ENCODE results near the gene VTI1A. TPM values are rescaled to one million over a fixed set of nuclear protein-coding genes. Genes with fewer than 3 reads are reported as not detected.

Gene VTI1A
- total and polyA plus RNA-seq, 2 experiments from 2014 or later, result 26.8 to 31.0 TPM

GRCh38 chr10:112618814-112619213 lies 171.8 kb downstream of the VTI1A start:
- Histone ChIP-seq H3K4me3 (no peak overlapping the region), H3K9me2 (ENCODE audit: insufficient read depth) (no peaks in the 10 kb centered on the region), H3K4me1 (ENCODE audit: insufficient read depth) (no peaks in the 10 kb centered on the region), H3K36me3 (ENCODE audit: insufficient read depth) (no peaks in the 10 kb centered on the region), H4K20me1 (replicated peaks; ENCODE audit: insufficient read depth) (no peaks in the 10 kb centered on the region), H2AFZ (no peak overlapping the region), H3K4me2 (no peak overlapping the region), H3K79me2 (replicated peaks; ENCODE audit: insufficient read depth) (no peaks in the 10 kb centered on the region), H3K27me3 (ENCODE audit: insufficient read depth) (no peaks in the 10 kb centered on the region), H3K27ac (ENCODE audit: low read depth) (no peak overlapping the region), H3F3A (replicated peaks; ENCODE audit: low read depth) (no peaks in the 10 kb centered on the region)
- ATAC-seq (no peak), DNase-seq (ENCODE audit: low spot score) (no peak)
- Mint-ChIP-seq H3K27me3 (ENCODE audit: insufficient read depth, low read depth, poor library complexity) (no peaks in the 10 kb centered on the region), H3K36me3 (ENCODE audit: low read depth) (peaks cover 10% of the 10 kb centered on the region), H3K4me3 (no peak overlapping the region), H3K27ac (no peak overlapping the region), H3K9me3 (peaks cover 12% of the 10 kb centered on the region), H3K4me1 (peaks cover 4% of the 10 kb centered on the region; the same call in 1 of the 3 replicates)
- TF ChIP-seq NANOG (IDR thresholded peaks at IDR 0.05; ENCODE audit: borderline replicate concordance), result no peak
- TF ChIP-seq EZH2phosphoT487 (IDR thresholded peaks at IDR 0.05; ENCODE audit: unreplicated experiment), result no peak
- TF ChIP-seq JUNB (IDR thresholded peaks at IDR 0.05; ENCODE audit: unreplicated experiment), result no peak

- Histone ChIP-seq H3K27ac (ENCODE audit: low read depth) (no peak overlapping the region), H3K79me2 (replicated peaks; ENCODE audit: insufficient read depth) (no peaks in the 10 kb centered on the region), H4K20me1 (replicated peaks; ENCODE audit: insufficient read depth) (no peaks in the 10 kb centered on the region), H3F3A (replicated peaks; ENCODE audit: low read depth) (no peaks in the 10 kb centered on the region), H3K4me1 (ENCODE audit: insufficient read depth) (no peaks in the 10 kb centered on the region), H3K9me2 (ENCODE audit: insufficient read depth) (no peaks in the 10 kb centered on the region), H3K36me3 (ENCODE audit: insufficient read depth) (no peaks in the 10 kb centered on the region), H3K27me3 (ENCODE audit: insufficient read depth) (no peaks in the 10 kb centered on the region), H3K4me2 (no peak overlapping the region), H3K4me3 (no peak overlapping the region), H2AFZ (no peak overlapping the region)
- Mint-ChIP-seq H3K4me3 (no peak overlapping the region), H3K27ac (peak overlapping the region; percentile 14; the same call in 1 of the 2 replicates), H3K4me1 (peaks cover 4% of the 10 kb centered on the region; the same call in 1 of the 3 replicates), H3K36me3 (ENCODE audit: low read depth) (peaks cover 10% of the 10 kb centered on the region), H3K27me3 (ENCODE audit: insufficient read depth, low read depth, poor library complexity) (no peaks in the 10 kb centered on the region), H3K9me3 (peaks cover 12% of the 10 kb centered on the region)
- DNase-seq (ENCODE audit: low spot score), result no peak
- no peak for ATAC-seq
- TF ChIP-seq NANOG (IDR thresholded peaks at IDR 0.05; ENCODE audit: borderline replicate concordance), result no peak
- TF ChIP-seq ZNF331 (CRISPR knock-in tag; IDR thresholded peaks at IDR 0.05; ENCODE audit: low read depth), result no peak
- no peak for TF ChIP-seq REST (IDR thresholded peaks at IDR 0.05; ENCODE audit: unreplicated experiment)
- TF ChIP-seq CREB1 (CRISPR knock-in tag; IDR thresholded peaks at IDR 0.05; ENCODE audit: low read depth), result no peak
- TF ChIP-seq, protein P1, sequence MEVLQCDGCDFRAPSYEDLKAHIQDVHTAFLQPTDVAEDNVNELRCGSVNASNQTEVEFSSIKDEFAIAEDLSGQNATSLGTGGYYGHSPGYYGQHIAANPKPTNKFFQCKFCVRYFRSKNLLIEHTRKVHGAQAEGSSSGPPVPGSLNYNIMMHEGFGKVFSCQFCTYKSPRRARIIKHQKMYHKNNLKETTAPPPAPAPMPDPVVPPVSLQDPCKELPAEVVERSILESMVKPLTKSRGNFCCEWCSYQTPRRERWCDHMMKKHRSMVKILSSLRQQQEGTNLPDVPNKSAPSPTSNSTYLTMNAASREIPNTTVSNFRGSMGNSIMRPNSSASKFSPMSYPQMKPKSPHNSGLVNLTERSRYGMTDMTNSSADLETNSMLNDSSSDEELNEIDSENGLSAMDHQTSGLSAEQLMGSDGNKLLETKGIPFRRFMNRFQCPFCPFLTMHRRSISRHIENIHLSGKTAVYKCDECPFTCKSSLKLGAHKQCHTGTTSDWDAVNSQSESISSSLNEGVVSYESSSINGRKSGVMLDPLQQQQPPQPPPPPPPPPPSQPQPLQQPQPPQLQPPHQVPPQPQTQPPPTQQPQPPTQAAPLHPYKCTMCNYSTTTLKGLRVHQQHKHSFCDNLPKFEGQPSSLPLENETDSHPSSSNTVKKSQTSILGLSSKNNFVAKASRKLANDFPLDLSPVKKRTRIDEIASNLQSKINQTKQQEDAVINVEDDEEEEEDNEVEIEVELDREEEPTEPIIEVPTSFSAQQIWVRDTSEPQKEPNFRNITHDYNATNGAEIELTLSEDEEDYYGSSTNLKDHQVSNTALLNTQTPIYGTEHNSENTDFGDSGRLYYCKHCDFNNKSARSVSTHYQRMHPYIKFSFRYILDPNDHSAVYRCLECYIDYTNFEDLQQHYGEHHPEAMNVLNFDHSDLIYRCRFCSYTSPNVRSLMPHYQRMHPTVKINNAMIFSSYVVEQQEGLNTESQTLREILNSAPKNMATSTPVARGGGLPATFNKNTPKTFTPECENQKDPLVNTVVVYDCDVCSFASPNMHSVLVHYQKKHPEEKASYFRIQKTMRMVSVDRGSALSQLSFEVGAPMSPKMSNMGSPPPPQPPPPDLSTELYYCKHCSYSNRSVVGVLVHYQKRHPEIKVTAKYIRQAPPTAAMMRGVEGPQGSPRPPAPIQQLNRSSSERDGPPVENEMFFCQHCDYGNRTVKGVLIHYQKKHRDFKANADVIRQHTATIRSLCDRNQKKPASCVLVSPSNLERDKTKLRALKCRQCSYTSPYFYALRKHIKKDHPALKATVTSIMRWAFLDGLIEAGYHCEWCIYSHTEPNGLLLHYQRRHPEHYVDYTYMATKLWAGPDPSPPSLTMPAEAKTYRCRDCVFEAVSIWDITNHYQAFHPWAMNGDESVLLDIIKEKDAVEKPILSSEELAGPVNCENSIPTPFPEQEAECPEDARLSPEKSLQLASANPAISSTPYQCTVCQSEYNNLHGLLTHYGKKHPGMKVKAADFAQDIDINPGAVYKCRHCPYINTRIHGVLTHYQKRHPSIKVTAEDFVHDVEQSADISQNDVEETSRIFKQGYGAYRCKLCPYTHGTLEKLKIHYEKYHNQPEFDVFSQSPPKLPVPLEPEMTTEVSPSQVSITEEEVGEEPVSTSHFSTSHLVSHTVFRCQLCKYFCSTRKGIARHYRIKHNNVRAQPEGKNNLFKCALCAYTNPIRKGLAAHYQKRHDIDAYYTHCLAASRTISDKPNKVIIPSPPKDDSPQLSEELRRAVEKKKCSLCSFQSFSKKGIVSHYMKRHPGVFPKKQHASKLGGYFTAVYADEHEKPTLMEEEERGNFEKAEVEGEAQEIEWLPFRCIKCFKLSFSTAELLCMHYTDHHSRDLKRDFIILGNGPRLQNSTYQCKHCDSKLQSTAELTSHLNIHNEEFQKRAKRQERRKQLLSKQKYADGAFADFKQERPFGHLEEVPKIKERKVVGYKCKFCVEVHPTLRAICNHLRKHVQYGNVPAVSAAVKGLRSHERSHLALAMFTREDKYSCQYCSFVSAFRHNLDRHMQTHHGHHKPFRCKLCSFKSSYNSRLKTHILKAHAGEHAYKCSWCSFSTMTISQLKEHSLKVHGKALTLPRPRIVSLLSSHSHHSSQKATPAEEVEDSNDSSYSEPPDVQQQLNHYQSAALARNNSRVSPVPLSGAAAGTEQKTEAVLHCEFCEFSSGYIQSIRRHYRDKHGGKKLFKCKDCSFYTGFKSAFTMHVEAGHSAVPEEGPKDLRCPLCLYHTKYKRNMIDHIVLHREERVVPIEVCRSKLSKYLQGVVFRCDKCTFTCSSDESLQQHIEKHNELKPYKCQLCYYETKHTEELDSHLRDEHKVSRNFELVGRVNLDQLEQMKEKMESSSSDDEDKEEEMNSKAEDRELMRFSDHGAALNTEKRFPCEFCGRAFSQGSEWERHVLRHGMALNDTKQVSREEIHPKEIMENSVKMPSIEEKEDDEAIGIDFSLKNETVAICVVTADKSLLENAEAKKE (CRISPR knock-in tag; IDR thresholded peaks at IDR 0.05), result no peak
- TF ChIP-seq CTCF (conservative IDR thresholded peaks at IDR 0.05; ENCODE audit: low read depth in 2 of 2), result no peak
- no peak for TF ChIP-seq POLR2AphosphoS5 (IDR thresholded peaks at IDR 0.05; ENCODE audit: low read depth)
- no peak for TF ChIP-seq STAT1 (IDR thresholded peaks at IDR 0.05; ENCODE audit: unreplicated experiment)
- no peak for TF ChIP-seq EZH2 (IDR thresholded peaks at IDR 0.05; ENCODE audit: low read depth, unreplicated experiment)
Measured at GRCh38 chr10:112619556-112619955, 172.5 kb downstream of the VTI1A start.
